ENCODE results near the gene SGSH. TPM values are rescaled to one million over a fixed set of nuclear protein-coding genes. Genes with fewer than 3 reads are reported as not detected.
A peak's percentile ranks its signal among the peaks of the same experiment; 100 is the strongest.
"Not testable (repeated sequence)": the region's sequence is repeated elsewhere in the genome, so short reads cannot be mapped to it uniquely, and the experiment has no call there.

SGSH gene
- total RNA-seq, 4 donors from 2014 or later = 3.2 to 11.7 (median 6.1) TPM

GRCh38 chr17:80260791-80261158, 40.6 kb upstream of the SGSH start, which contains the start of gene RNF213:
Gene RNF213 (plus strand): TSS chr17:80260852. CDS start chr17:80263682, 2,830 bp downstream.
- DNase-seq (peak in 1 of 2 donors; percentile 35), ATAC-seq (peak; percentile 53 to 61)
- intact Hi-C loops (cut with DNase I; ENCODE audit: low total_unique reads) = loop anchor here (1.0 to 10.0 kb wide), 4 partner anchors 113 to 256 kb away; partner anchors contain the start of genes EIF4A3 and GAA
- Histone ChIP-seq H3K36me3 (peaks cover 0 to 3% of the 10 kb centered on the region in 2 donors), H3K4me3 (peak within 1 kb of the TSS; percentile 85 to 99 (median 92)), H3K9me3 (no peaks in the 10 kb centered on the region), H3K4me1 (peaks cover 27 to 34% of the 10 kb centered on the region in 2 donors), H3K27ac (peak within 1 kb of the TSS; percentile 93 to 100 (median 98)), H3K27me3 (no peaks in the 10 kb centered on the region)
- TF ChIP-seq CTCF (IDR thresholded peaks at IDR 0.05 in 4 of 5, conservative IDR thresholded peaks at IDR 0.05 in 1 of 5) (no peak), POLR2A (IDR thresholded peaks at IDR 0.05) (peak; percentile 90 to 95)
- in situ Hi-C loops (cut with MboI; ENCODE audit: low sequenced_read_pairs in 4 of 4) = no loop called here

GRCh38 chr17:80260069-80260535, 40.0 kb upstream of the SGSH start:
- TF ChIP-seq POLR2A (IDR thresholded peaks at IDR 0.05) = peak; percentile 57 to 67
- TF ChIP-seq CTCF (IDR thresholded peaks at IDR 0.05 in 4 of 5, conservative IDR thresholded peaks at IDR 0.05 in 1 of 5) = peak in 2 of 5 experiments; percentile 13 to 19
- Histone ChIP-seq H3K4me1 (peaks cover 27 to 40% of the 10 kb centered on the region in 2 donors), H3K9me3 (no peaks in the 10 kb centered on the region), H3K4me3 (peak overlapping the region; percentile 55 to 89 (median 74)), H3K27ac (peak overlapping the region; percentile 77 to 94 (median 90)), H3K36me3 (no peaks in the 10 kb centered on the region), H3K27me3 (no peaks in the 10 kb centered on the region)
- in situ Hi-C loops (cut with MboI; ENCODE audit: low sequenced_read_pairs in 4 of 4) = no loop called here
- DNase-seq (peak; percentile 56 to 63), ATAC-seq (peak; percentile 66 to 74)
- intact Hi-C loops (cut with DNase I; ENCODE audit: low total_unique reads) = loop anchor here (1.0 to 10.0 kb wide), 4 partner anchors 113 to 255 kb away; partner anchors contain the start of genes EIF4A3 and GAA

GRCh38 chr17:80259457-80260068, 39.4 kb upstream of the SGSH start:
- Histone ChIP-seq H3K4me1 (peaks cover 32 to 46% of the 10 kb centered on the region in 2 donors), H3K4me3 (peak overlapping the region; percentile 55 to 89 (median 74)), H3K36me3 (no peaks in the 10 kb centered on the region), H3K27me3 (no peaks in the 10 kb centered on the region), H3K9me3 (no peaks in the 10 kb centered on the region), H3K27ac (peak overlapping the region; percentile 77 to 94 (median 90))
- intact Hi-C loops (cut with DNase I; ENCODE audit: low total_unique reads) = loop anchor here (1.0 to 10.0 kb wide), 4 partner anchors 112 to 255 kb away; partner anchors contain the start of genes EIF4A3 and GAA
- ATAC-seq (peak; percentile 1 to 2), DNase-seq (no peak)
- in situ Hi-C loops (cut with MboI; ENCODE audit: low sequenced_read_pairs in 4 of 4) = no loop called here
- TF ChIP-seq CTCF (IDR thresholded peaks at IDR 0.05 in 4 of 5, conservative IDR thresholded peaks at IDR 0.05 in 1 of 5) (no peak), POLR2A (IDR thresholded peaks at IDR 0.05) (no peak)

- H3K27ac ChIP-seq = peak overlapping the region in 1 of 4 donors; percentile 37
- in situ Hi-C loops (cut with MboI; ENCODE audit: low sequenced_read_pairs in 4 of 4); H3K9me3 ChIP-seq; H3K27me3 ChIP-seq; H3K36me3 ChIP-seq; DNase-seq; ATAC-seq; intact Hi-C loops (cut with DNase I; ENCODE audit: low total_unique reads); H3K4me3 ChIP-seq: not testable (repeated sequence)
- H3K4me1 ChIP-seq = peaks cover 31 to 40% of the 10 kb centered on the region in 2 donors
Measured at GRCh38 chr17:80258296-80258695, 38.2 kb upstream of the SGSH start.

- no peak overlapping the region for H3K4me3 ChIP-seq
- intact Hi-C loops (cut with DNase I; ENCODE audit: low total_unique reads) = no loop called here
- no peak for TF ChIP-seq CTCF (IDR thresholded peaks at IDR 0.05 in 4 of 5, conservative IDR thresholded peaks at IDR 0.05 in 1 of 5)
- no peak for TF ChIP-seq POLR2A (IDR thresholded peaks at IDR 0.05)
- in situ Hi-C loops (cut with MboI; ENCODE audit: low sequenced_read_pairs in 4 of 4) = no loop called here
- no peak overlapping the region for H3K27ac ChIP-seq
- ATAC-seq (no peak), DNase-seq (no peak)
- H3K27me3 ChIP-seq = no peaks in the 10 kb centered on the region
- peaks cover 26 to 35% of the 10 kb centered on the region in 2 donors for H3K4me1 ChIP-seq
- H3K9me3 ChIP-seq = no peaks in the 10 kb centered on the region
- no peaks in the 10 kb centered on the region for H3K36me3 ChIP-seq
Measured at GRCh38 chr17:80257716-80258213, 37.6 kb upstream of the SGSH start.
